KMS-11 (cell line): ENCODE results near the gene RASL12.

Source experiments
- H2AFZ ChIP-seq: fragments of 200-600 bp; sonication (generic); 2 replicates; pipeline ENCODE4 v1.6.1; 2016; ENCODE audit warnings: antibody characterized with exemption, mixed run types, low read depth
- H3K27ac ChIP-seq: fragments of 200-600 bp; sonication (generic); 2 replicates; pipeline ENCODE4 v1.6.1; 2016; ENCODE audit warnings: mild to moderate bottlenecking, mixed run types
- H3K27me3 ChIP-seq: fragments of 200-600 bp; sonication (generic); 2 replicates; pipeline ENCODE4 v1.6.1; 2017; ENCODE audit warnings: mild to moderate bottlenecking, low read depth, mixed run types, moderate library complexity; ENCODE audit not compliant: insufficient read depth
- H3K36me3 ChIP-seq: fragments of 200-600 bp; sonication (generic); 2 replicates; pipeline ENCODE4 v1.6.1; 2017; ENCODE audit warnings: mild to moderate bottlenecking, mixed run types; ENCODE audit not compliant: insufficient read depth
- H3K4me1 ChIP-seq: fragments of 200-600 bp; sonication (generic); 2 replicates; pipeline ENCODE4 v1.6.1; 2016; ENCODE audit warnings: mild to moderate bottlenecking, low read depth, mixed run types; ENCODE audit not compliant: poor library complexity, severe bottlenecking
- H3K4me2 ChIP-seq: fragments of 200-600 bp; sonication (generic); 2 replicates; pipeline ENCODE4 v1.7.0; 2016; ENCODE audit warnings: mild to moderate bottlenecking, mixed run types
- H3K4me3 ChIP-seq: fragments of 200-600 bp; sonication (generic); IDR thresholded peaks from 2 replicates; pipeline ENCODE4 v1.6.1; 2017; ENCODE audit warnings: low read depth, low read length, mixed read lengths; ENCODE audit not compliant: insufficient read depth
- H3K79me2 ChIP-seq: fragments of 200-600 bp; sonication (generic); 2 replicates; pipeline ENCODE4 v1.6.1; 2016; ENCODE audit warnings: low read depth, mixed run types; ENCODE audit not compliant: insufficient read depth
- H3K9ac ChIP-seq: fragments of 200-600 bp; sonication (generic); 2 replicates; pipeline ENCODE4 v1.6.1; 2016; ENCODE audit warnings: mild to moderate bottlenecking, mixed run types
- H4K20me1 ChIP-seq: fragments of 200-600 bp; sonication (generic); 2 replicates; pipeline ENCODE4 v1.6.1; 2016; ENCODE audit warnings: mild to moderate bottlenecking, mixed run types; ENCODE audit not compliant: insufficient read depth
- TF ChIP-seq, protein P1 (sequence below): fragments of 200-600 bp; sonication (generic); conservative IDR thresholded peaks from 2 replicates; pipeline ENCODE4 v1.6.1; 2017; ENCODE audit warnings: low read depth, mild to moderate bottlenecking, antibody characterized with exemption, low read length, moderate library complexity, mixed read lengths

Gene RASL12, protein sequence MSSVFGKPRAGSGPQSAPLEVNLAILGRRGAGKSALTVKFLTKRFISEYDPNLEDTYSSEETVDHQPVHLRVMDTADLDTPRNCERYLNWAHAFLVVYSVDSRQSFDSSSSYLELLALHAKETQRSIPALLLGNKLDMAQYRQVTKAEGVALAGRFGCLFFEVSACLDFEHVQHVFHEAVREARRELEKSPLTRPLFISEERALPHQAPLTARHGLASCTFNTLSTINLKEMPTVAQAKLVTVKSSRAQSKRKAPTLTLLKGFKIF

DNA sequence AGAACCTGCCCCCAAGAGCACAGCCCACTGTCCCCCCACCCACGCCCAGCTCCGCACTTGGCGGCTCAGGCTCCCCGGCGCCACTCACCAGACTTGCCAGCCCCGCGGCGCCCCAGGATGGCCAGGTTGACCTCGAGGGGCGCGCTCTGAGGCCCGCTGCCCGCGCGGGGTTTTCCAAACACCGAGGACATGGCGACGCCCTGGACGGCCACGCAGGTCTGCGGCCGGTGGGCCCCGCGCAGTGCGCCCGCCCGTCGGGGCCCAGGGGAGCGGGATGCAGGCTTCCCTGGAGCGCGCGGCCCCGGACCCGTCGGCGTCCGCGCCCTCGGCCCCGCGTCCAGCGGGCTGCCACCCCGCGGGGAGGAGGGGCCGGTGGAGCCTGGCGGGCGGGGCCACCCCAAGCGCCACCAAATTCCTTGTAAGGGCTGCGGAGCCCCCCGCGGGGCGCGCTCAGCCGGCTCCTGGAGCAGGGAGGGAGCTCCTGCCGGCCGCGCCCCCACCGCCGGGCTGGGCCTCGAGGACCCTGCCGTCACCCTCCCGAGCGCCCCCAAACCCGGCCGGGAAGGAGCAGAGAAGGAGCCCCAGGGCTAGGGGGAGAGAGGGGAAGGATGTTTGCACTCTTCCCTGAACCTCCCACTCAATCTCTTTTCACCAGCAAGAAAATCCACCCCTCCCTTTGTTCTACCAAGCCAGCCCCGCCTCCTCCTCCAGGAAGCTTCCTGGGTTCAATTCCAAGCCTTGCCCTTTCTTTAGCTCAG, at the start of gene RASL12:
RASL12 (minus strand) TSS at position 347 of the 758 bp plus-strand sequence; CDS start at position 191, 156 bp downstream.
- TF ChIP-seq, protein P1, sequence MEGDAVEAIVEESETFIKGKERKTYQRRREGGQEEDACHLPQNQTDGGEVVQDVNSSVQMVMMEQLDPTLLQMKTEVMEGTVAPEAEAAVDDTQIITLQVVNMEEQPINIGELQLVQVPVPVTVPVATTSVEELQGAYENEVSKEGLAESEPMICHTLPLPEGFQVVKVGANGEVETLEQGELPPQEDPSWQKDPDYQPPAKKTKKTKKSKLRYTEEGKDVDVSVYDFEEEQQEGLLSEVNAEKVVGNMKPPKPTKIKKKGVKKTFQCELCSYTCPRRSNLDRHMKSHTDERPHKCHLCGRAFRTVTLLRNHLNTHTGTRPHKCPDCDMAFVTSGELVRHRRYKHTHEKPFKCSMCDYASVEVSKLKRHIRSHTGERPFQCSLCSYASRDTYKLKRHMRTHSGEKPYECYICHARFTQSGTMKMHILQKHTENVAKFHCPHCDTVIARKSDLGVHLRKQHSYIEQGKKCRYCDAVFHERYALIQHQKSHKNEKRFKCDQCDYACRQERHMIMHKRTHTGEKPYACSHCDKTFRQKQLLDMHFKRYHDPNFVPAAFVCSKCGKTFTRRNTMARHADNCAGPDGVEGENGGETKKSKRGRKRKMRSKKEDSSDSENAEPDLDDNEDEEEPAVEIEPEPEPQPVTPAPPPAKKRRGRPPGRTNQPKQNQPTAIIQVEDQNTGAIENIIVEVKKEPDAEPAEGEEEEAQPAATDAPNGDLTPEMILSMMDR = no peak

DNA sequence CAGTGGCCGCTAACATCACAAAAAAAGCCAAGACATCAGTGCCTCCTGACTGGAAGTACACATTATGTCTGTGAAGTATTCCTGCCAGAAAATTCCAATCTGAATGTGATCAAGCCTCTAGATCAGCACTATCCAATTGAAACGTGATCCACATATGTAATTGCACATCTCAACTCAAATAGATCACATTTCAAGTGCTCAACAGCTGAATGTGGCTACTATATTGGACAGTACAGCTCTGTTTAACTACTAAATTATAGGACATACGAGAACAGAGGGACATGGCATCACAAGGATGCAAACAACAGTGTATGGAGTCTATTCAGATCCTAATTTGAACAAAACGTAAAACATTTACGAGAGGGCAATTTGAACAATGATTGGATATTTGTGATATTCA, 47.8 kb upstream of the RASL12 start:
- H3K4me2 ChIP-seq = no peak overlapping the region

More for the DNA sequence above, at the start of gene RASL12:
- no peak within 1 kb of the TSS for H3K4me2 ChIP-seq
- no peak within 1 kb of the TSS for H3K27ac ChIP-seq
- no peaks in the 10 kb centered on the region for H4K20me1 ChIP-seq
- no peak within 1 kb of the TSS for H3K4me3 ChIP-seq
- H3K79me2 ChIP-seq = no peaks in the 10 kb centered on the region
- H3K27me3 ChIP-seq = peaks cover 5% of the 10 kb centered on the region
- H2AFZ ChIP-seq = no peak within 1 kb of the TSS
- H3K36me3 ChIP-seq = no peaks in the 10 kb centered on the region
- no peak within 1 kb of the TSS for H3K9ac ChIP-seq
- no peaks in the 10 kb centered on the region for H3K4me1 ChIP-seq

DNA sequence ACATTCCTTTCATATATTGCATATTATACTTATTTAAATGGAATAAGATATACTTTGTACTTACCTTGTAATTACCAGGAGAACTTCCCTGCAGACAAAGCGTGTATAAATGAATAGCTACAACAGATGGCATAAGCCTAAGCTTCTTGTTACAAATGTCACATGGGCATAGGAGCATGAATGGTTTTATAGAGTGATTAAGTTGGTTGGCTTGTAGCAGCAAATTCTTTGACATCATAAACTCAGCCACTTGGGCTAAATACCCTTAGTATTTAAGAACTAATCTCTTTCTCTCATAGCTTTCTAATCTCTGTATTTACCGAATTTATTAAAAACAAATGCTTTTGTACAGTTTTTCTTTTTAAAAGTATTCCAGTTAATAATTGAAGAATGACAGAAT, 47.3 kb upstream of the RASL12 start, which contains the start of gene UBAP1L:
UBAP1L (minus strand) TSS at position 115 of the 400 bp plus-strand sequence. CDS start 8,985 bp downstream, outside the sequence.
- Histone ChIP-seq H3K4me3 (no peak within 1 kb of the TSS), H3K9ac (no peak within 1 kb of the TSS), H3K27ac (no peak within 1 kb of the TSS), H3K36me3 (0 out of 2 replicates have a peak, but pooled peaks cover 3% of the 10 kb centered on the region), H3K79me2 (no peaks in the 10 kb centered on the region), H4K20me1 (no peaks in the 10 kb centered on the region), H3K4me1 (no peaks in the 10 kb centered on the region), H3K4me2 (no peak within 1 kb of the TSS), H3K27me3 (no peaks in the 10 kb centered on the region), H2AFZ (no peak within 1 kb of the TSS)
- TF ChIP-seq, protein P1 = no peak

More for the DNA sequence above, 47.8 kb upstream of the RASL12 start:
- no peaks in the 10 kb centered on the region for H3K4me1 ChIP-seq
- TF ChIP-seq, protein P1 = no peak
- no peak overlapping the region for H3K9ac ChIP-seq
- no peaks in the 10 kb centered on the region for H3K27me3 ChIP-seq
- 0 out of 2 replicates have a peak, but pooled peaks cover 3% of the 10 kb centered on the region for H3K36me3 ChIP-seq
- H2AFZ ChIP-seq = no peak overlapping the region
- H3K27ac ChIP-seq = no peak overlapping the region
- no peak overlapping the region for H3K4me3 ChIP-seq
- no peaks in the 10 kb centered on the region for H4K20me1 ChIP-seq
- no peaks in the 10 kb centered on the region for H3K79me2 ChIP-seq

DNA sequence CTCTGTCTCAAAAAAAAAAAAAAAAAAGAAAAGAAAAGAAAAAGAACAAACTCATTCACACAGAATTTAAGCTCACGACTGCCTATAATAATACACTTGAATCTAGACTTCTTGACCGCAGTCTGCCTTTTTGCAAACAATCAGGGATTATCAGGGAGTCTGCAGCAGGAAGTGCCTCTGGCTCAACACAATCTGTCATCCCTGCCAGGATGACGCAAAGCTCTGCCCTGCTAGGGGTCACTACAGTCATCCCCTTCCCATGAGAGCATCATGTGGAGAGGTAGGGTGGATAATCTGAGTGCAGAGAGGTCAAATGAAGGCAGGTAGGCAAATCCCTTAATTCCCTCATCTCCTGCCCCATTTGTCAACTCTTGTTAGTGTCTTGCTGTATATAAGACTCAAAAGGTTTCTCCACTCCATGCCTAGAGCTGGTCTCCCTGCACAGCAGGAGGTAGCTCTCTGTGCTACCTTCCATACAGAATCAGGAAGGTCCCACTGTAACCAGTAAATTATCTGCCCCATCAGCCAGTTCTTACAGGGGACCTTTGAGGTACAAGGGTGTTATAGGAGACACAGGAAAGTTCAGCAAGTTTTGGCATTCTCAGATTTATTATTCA, 43.0 kb upstream of the RASL12 start:
- no peak overlapping the region for H3K4me2 ChIP-seq
- TF ChIP-seq, protein P1 = no peak
- H3K36me3 ChIP-seq = no peaks in the 10 kb centered on the region
- H3K9ac ChIP-seq = no peak overlapping the region
- no peak overlapping the region for H2AFZ ChIP-seq
- H3K4me3 ChIP-seq = no peak overlapping the region
- H4K20me1 ChIP-seq = no peaks in the 10 kb centered on the region
- H3K27ac ChIP-seq = no peak overlapping the region
- no peaks in the 10 kb centered on the region for H3K4me1 ChIP-seq
- no peaks in the 10 kb centered on the region for H3K27me3 ChIP-seq
- no peaks in the 10 kb centered on the region for H3K79me2 ChIP-seq
